ENCODE measurements around the gene EID1.

DNA sequence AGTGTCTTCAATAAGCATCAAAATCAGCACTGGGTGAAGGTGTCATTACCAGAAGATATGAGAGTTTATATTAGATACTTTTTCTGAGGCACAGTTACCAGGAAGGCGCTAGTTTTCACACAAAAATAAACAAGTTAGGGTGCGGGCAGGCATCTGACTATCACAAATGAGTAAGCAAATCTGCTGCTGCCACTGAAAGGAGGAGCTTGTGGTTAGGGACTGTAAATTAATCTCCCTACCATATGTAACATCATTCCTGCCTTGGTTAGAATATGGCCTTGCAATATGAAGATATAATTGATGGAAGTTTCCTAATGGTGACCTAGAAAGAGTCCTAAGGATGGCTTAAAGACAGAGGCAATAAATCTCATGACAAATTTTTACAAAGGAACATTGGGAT lies 19.5 kb upstream of the EID1 start:
- no peak for TF ChIP-seq EZH2 (optimal IDR thresholded peaks at IDR 0.05; ENCODE audit: low read depth, low read length)
- TF ChIP-seq, protein P1, sequence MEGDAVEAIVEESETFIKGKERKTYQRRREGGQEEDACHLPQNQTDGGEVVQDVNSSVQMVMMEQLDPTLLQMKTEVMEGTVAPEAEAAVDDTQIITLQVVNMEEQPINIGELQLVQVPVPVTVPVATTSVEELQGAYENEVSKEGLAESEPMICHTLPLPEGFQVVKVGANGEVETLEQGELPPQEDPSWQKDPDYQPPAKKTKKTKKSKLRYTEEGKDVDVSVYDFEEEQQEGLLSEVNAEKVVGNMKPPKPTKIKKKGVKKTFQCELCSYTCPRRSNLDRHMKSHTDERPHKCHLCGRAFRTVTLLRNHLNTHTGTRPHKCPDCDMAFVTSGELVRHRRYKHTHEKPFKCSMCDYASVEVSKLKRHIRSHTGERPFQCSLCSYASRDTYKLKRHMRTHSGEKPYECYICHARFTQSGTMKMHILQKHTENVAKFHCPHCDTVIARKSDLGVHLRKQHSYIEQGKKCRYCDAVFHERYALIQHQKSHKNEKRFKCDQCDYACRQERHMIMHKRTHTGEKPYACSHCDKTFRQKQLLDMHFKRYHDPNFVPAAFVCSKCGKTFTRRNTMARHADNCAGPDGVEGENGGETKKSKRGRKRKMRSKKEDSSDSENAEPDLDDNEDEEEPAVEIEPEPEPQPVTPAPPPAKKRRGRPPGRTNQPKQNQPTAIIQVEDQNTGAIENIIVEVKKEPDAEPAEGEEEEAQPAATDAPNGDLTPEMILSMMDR (IDR thresholded peaks at IDR 0.05; ENCODE audit: low read length): no peak

Data from MM.1S (cell line).